Raji (cell line): Measurements from ENCODE around the gene FUT3.

Experiments used
- POLR2A ChIP-seq: IDR thresholded peaks from 2 replicates; pipeline ENCODE4 v1.6.1; 2011; ENCODE audit warnings: low read depth, low read length, control low read depth; ENCODE audit not compliant: insufficient read depth

Gene FUT3

GRCh38 chr19:5817218-5817617, 34.0 kb downstream of the FUT3 start:
- TF ChIP-seq POLR2A: no peak

- no peak for TF ChIP-seq POLR2A
Observed at GRCh38 chr19:5814852-5815246, 36.4 kb downstream of the FUT3 start.

- no peak for TF ChIP-seq POLR2A
Observed at GRCh38 chr19:5814123-5814851, 37.0 kb downstream of the FUT3 start.

- TF ChIP-seq POLR2A: no peak
Observed at GRCh38 chr19:5811117-5811516, 40.1 kb downstream of the FUT3 start.

- TF ChIP-seq POLR2A: no peak
Observed at GRCh38 chr19:5809469-5809868, 41.8 kb downstream of the FUT3 start.

- TF ChIP-seq POLR2A: no peak
Observed at GRCh38 chr19:5809053-5809452, 42.2 kb downstream of the FUT3 start.

GRCh38 chr19:5808120-5808816, 43.0 kb downstream of the FUT3 start:
- TF ChIP-seq POLR2A: no peak

- TF ChIP-seq POLR2A: no peak
Observed at GRCh38 chr19:5806905-5807304, 44.3 kb downstream of the FUT3 start.

GRCh38 chr19:5806133-5806489, 45.1 kb downstream of the FUT3 start:
- TF ChIP-seq POLR2A: no peak

- TF ChIP-seq POLR2A: no peak
Observed at GRCh38 chr19:5805462-5806132, 45.7 kb downstream of the FUT3 start.

GRCh38 chr19:5804516-5805461, 46.5 kb downstream of the FUT3 start, which contains the start of gene NRTN:
Gene NRTN (plus strand): TSS chr19:5805067. CDS start chr19:5824166, 19,099 bp downstream.
- no peak for TF ChIP-seq POLR2A

GRCh38 chr19:5803752-5804515, 47.3 kb downstream of the FUT3 start:
- 0 out of 2 replicates have a peak, but pooled peaks have one; percentile 23 for TF ChIP-seq POLR2A

GRCh38 chr19:5803441-5803751, 47.9 kb downstream of the FUT3 start:
- TF ChIP-seq POLR2A: no peak
